HepG2 (cell line): ENCODE results near the gene CHST6. TPM values are rescaled to one million over a fixed set of nuclear protein-coding genes. Genes with fewer than 3 reads are reported as not detected.

Experiments
- BCL6 ChIP-seq: IDR thresholded peaks from 2 replicates; pipeline ENCODE4 v1.6.1; 2016; ENCODE audit warnings: missing genetic modification reagents, missing compliant biosample characterization
- FOXP1 ChIP-seq, 2 experiments: fragments of 450-650 bp in 1 of 2; IDR thresholded peaks; 2 replicates each; pipeline ENCODE4 v1.6.1; 2017 to 2018; ENCODE audit warnings: antibody characterized with exemption in 1 of 2
- PAXIP1 ChIP-seq: sonication (generic); formaldehyde crosslinking; conservative IDR thresholded peaks from 2 replicates; pipeline ENCODE4 v1.4.0; 2020; ENCODE audit warnings: mild to moderate bottlenecking, missing genetic modification reagents, moderate library complexity
- TAF1 ChIP-seq: sonication (generic); formaldehyde crosslinking; IDR thresholded peaks from 2 replicates; pipeline ENCODE4 v1.4.0; 2020; ENCODE audit warnings: missing genetic modification reagents
- ZFP37 ChIP-seq: sonication (generic); formaldehyde crosslinking; IDR thresholded peaks from 2 replicates; pipeline ENCODE4 v1.4.0; 2020; ENCODE audit warnings: missing genetic modification reagents, borderline replicate concordance
- ZNF275 ChIP-seq: sonication (generic); formaldehyde crosslinking; IDR thresholded peaks from 2 replicates; pipeline ENCODE4 v1.8.0; 2022; ENCODE audit warnings: missing genetic modification reagents, mild to moderate bottlenecking, inconsistent platforms, borderline replicate concordance
- ZNF713 ChIP-seq: sonication (generic); formaldehyde crosslinking; IDR thresholded peaks from 2 replicates; pipeline ENCODE4 v1.4.0; 2020; ENCODE audit warnings: mild to moderate bottlenecking, missing genetic modification reagents
- polyA plus RNA-seq, 8 experiments: library from polyadenylated mRNA; depleted of rRNA in 3 of 8; stranded (reverse) in 7 of 8; unstranded in 1 of 8; fragments of >200 nt; fragmentation: Illumina TruSeq in 4 of 8; extraction: Trizol in 4 of 8; gene quantifications; 2 replicates each; pipeline versions ENCODE4 v1.2.1 to v1.2.3, GENCODE V29; 2011 to 2016; ENCODE audit warnings: low read depth in 4 of 8, missing spikeins in 1 of 8, mixed read lengths in 1 of 8; ENCODE audit not compliant: insufficient read depth in 1 of 8
- total RNA-seq, 5 experiments: library from RNA; depleted of rRNA; stranded (reverse); fragments of >200 nt; fragmentation: Illumina TruSeq; extraction: Trizol; gene quantifications; 2 replicates each; pipeline ENCODE4 v1.2.3, GENCODE V29; 2016; ENCODE audit warnings: low read depth in 1 of 5
- TF ChIP-seq, protein P1 (sequence below): IDR thresholded peaks from 2 replicates; pipeline ENCODE4 v1.4.0; 2020; ENCODE audit warnings: mild to moderate bottlenecking, missing genetic modification reagents
- TF ChIP-seq, protein P2 (sequence below): sonication (generic); formaldehyde crosslinking; IDR thresholded peaks from 2 replicates; pipeline ENCODE4 v1.8.1; 2023; ENCODE audit warnings: mild to moderate bottlenecking, inconsistent platforms, moderate library complexity, missing genetic modification reagents, borderline replicate concordance
- TF ChIP-seq, protein P3 (sequence below): sonication (generic); formaldehyde crosslinking; IDR thresholded peaks from 2 replicates; pipeline ENCODE4 v1.9.0; 2021; ENCODE audit warnings: missing genetic modification reagents, borderline replicate concordance

The CHST6 gene
- total and polyA plus RNA-seq, 2 of the 13 experiments (the other 11 are each of a cell fraction or from before 2014, with no cell fraction given) = 0.18 to 0.91 TPM

DNA sequence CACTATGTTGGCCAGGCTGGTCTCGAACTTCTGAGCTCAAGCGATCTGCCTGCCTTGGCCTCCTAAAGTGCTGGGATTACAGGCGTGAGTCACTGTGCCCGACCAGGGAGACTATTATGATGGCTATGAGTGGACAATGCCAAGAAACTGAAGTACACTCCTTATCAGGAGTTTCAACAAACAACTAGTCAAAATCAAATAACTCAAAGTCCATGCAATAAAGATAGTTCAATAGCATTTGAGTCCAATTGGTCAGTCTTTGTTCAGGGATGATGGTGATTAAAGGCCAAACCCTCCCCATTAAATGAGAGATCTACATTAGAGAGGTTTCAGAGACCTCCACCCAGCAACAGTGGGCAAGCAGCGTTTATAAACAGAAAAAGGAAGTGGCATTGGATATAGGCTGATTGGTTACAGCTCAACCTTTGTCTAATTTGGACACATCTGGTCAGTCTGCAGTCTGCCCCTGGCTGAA lies 32.6 kb upstream of the CHST6 start (continued):
- TF ChIP-seq, protein P1, sequence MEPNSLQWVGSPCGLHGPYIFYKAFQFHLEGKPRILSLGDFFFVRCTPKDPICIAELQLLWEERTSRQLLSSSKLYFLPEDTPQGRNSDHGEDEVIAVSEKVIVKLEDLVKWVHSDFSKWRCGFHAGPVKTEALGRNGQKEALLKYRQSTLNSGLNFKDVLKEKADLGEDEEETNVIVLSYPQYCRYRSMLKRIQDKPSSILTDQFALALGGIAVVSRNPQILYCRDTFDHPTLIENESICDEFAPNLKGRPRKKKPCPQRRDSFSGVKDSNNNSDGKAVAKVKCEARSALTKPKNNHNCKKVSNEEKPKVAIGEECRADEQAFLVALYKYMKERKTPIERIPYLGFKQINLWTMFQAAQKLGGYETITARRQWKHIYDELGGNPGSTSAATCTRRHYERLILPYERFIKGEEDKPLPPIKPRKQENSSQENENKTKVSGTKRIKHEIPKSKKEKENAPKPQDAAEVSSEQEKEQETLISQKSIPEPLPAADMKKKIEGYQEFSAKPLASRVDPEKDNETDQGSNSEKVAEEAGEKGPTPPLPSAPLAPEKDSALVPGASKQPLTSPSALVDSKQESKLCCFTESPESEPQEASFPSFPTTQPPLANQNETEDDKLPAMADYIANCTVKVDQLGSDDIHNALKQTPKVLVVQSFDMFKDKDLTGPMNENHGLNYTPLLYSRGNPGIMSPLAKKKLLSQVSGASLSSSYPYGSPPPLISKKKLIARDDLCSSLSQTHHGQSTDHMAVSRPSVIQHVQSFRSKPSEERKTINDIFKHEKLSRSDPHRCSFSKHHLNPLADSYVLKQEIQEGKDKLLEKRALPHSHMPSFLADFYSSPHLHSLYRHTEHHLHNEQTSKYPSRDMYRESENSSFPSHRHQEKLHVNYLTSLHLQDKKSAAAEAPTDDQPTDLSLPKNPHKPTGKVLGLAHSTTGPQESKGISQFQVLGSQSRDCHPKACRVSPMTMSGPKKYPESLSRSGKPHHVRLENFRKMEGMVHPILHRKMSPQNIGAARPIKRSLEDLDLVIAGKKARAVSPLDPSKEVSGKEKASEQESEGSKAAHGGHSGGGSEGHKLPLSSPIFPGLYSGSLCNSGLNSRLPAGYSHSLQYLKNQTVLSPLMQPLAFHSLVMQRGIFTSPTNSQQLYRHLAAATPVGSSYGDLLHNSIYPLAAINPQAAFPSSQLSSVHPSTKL (CRISPR knock-in tag) = peak; percentile 50; the same call in 1 of the 2 replicates
- no peak for TF ChIP-seq ZNF713
- no peak for TF ChIP-seq FOXP1 (IDR thresholded peaks at IDR 0.05)
- TF ChIP-seq FOXP1 (CRISPR knock-in tag; IDR thresholded peaks at IDR 0.05) = peak; percentile 41; the same call in 1 of the 2 replicates
- TF ChIP-seq, protein P2, sequence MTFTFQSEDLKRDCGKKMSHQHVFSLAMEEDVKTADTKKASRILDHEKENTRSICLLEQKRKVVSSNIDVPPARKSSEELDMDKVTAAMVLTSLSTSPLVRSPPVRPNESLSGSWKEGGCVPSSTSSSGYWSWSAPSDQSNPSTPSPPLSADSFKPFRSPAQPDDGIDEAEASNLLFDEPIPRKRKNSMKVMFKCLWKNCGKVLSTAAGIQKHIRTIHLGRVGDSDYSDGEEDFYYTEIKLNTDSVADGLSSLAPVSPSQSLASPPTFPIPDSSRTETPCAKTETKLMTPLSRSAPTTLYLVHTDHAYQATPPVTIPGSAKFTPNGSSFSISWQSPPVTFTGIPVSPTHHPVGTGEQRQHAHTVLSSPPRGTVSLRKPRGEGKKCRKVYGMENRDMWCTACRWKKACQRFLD (CRISPR knock-in tag) = no peak
- TF ChIP-seq BCL6 = 0 out of 2 replicates have a peak, but pooled peaks have one; percentile 14
- TF ChIP-seq ZNF275 (CRISPR knock-in tag) = no peak
- no peak for TF ChIP-seq TAF1 (CRISPR knock-in tag)
- no peak for TF ChIP-seq ZFP37 (CRISPR knock-in tag)
- TF ChIP-seq, protein P3, sequence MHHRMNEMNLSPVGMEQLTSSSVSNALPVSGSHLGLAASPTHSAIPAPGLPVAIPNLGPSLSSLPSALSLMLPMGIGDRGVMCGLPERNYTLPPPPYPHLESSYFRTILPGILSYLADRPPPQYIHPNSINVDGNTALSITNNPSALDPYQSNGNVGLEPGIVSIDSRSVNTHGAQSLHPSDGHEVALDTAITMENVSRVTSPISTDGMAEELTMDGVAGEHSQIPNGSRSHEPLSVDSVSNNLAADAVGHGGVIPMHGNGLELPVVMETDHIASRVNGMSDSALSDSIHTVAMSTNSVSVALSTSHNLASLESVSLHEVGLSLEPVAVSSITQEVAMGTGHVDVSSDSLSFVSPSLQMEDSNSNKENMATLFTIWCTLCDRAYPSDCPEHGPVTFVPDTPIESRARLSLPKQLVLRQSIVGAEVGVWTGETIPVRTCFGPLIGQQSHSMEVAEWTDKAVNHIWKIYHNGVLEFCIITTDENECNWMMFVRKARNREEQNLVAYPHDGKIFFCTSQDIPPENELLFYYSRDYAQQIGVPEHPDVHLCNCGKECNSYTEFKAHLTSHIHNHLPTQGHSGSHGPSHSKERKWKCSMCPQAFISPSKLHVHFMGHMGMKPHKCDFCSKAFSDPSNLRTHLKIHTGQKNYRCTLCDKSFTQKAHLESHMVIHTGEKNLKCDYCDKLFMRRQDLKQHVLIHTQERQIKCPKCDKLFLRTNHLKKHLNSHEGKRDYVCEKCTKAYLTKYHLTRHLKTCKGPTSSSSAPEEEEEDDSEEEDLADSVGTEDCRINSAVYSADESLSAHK (CRISPR knock-in tag) = no peak
- peak; percentile 61 for TF ChIP-seq PAXIP1 (CRISPR knock-in tag)
